Fibroblast of the aortic adventitia (primary cell): ENCODE data around the gene RAB40C. TPM values are rescaled to one million over a fixed set of nuclear protein-coding genes. Genes with fewer than 3 reads are reported as not detected.
A peak's percentile ranks its signal among the peaks of the same experiment; 100 is the strongest.

ENCODE experiments used
- DNase-seq: peaks from one replicate; pipeline ENCODE4 v3.0.0-alpha.2; 2010; ENCODE audit warnings: low read depth
- H3K4me3 ChIP-seq: 2 replicates; pipeline ENCODE4 v1.5.1; 2011; ENCODE audit warnings: low read depth, mild to moderate bottlenecking, control low read depth, low read length, moderate library complexity
- CTCF ChIP-seq: IDR thresholded peaks from 2 replicates; pipeline ENCODE4 v1.5.1; 2011; ENCODE audit warnings: mild to moderate bottlenecking, low read length, control low read depth, inconsistent platforms; ENCODE audit not compliant: insufficient read depth
- total RNA-seq: library from RNA; depleted of rRNA; stranded (reverse); fragments of >200 nt; gene quantifications from 2 replicates; pipeline ENCODE4 v1.2.3, GENCODE V29; 2012; ENCODE audit warnings: low replicate concordance

The RAB40C gene
- total RNA-seq, 1 donor, result 12.0 TPM

GRCh38 chr16:591231-591630 lies 1.4 kb downstream of the RAB40C start:
- DNase-seq, result no peak
- no peak for TF ChIP-seq CTCF
- H3K4me3 ChIP-seq, result peak overlapping the region; percentile 91

GRCh38 chr16:591892-592517 lies 2.1 kb downstream of the RAB40C start:
- no peak for DNase-seq
- TF ChIP-seq CTCF, result no peak

GRCh38 chr16:592518-593306 lies 2.8 kb downstream of the RAB40C start:
- no peak overlapping the region for H3K4me3 ChIP-seq
- DNase-seq, result peak; percentile 30
- TF ChIP-seq CTCF, result no peak

More at GRCh38 chr16:591892-592517, 2.1 kb downstream of the RAB40C start:
- H3K4me3 ChIP-seq, result no peak overlapping the region

- no peak overlapping the region for H3K4me3 ChIP-seq
- no peak for TF ChIP-seq CTCF
- no peak for DNase-seq
These were observed 3.5 kb downstream of the RAB40C start for GRCh38 chr16:593406-593805.

GRCh38 chr16:593807-594206 lies 3.9 kb downstream of the RAB40C start:
- DNase-seq, result no peak

GRCh38 chr16:595094-595528 lies 5.2 kb downstream of the RAB40C start:
- TF ChIP-seq CTCF, result no peak
- H3K4me3 ChIP-seq, result no peak overlapping the region
- DNase-seq, result no peak

More at GRCh38 chr16:593807-594206, 3.9 kb downstream of the RAB40C start:
- no peak overlapping the region for H3K4me3 ChIP-seq
- TF ChIP-seq CTCF, result no peak
